GM12892 (cell line): ENCODE results near the gene CUL4A.

Source experiments
- POLR2A ChIP-seq: IDR thresholded peaks from 2 replicates; pipeline ENCODE4 v1.6.1; 2011; ENCODE audit warnings: low read depth, low read length, control low read depth
- POLR2AphosphoS5 ChIP-seq: IDR thresholded peaks from 2 replicates; pipeline ENCODE4 v1.6.1; 2011; ENCODE audit warnings: low read depth, low read length, control low read depth

DNA sequence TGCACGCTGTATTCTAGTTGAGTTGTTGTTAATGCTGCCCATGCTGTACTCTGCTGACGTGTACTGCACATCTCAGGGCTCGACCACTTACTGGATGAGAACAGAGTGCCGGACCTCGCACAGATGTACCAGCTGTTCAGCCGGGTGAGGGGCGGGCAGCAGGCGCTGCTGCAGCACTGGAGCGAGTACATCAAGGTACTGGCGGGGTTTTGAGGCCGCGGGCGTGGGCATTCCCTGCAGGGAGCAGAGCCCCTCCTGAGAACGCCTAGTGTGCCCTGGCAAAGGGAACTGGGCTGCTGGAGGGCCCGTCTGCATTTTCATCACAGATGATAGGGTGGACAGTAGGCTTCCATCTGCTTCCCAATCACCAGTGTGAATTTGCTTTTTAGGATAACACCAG lies 29.9 kb downstream of the CUL4A start:
- TF ChIP-seq POLR2AphosphoS5, result no peak
- TF ChIP-seq POLR2A, result no peak
